Measurements from ENCODE around the gene ANAPC16.

Gene ANAPC16

DNA sequence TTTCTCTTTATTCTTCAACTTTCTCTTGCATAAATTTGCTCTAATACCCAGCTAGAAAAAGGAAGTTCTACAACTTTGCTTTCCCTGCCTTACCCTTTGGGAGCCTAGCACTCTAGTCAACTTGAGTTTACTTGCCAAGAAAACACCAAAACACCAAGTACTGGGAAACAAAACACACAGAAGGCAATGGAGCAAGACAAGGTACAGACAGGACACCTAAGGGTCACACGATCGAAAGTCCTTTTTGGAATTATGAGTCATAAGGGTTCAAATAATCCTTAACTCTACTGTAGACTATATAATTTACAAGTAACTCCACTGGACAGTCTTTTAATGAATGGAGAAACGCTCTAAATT, 42.6 kb upstream of the ANAPC16 start:
- POLR2A ChIA-PET: no interaction called here
- CTCF ChIA-PET: no interaction called here
- TF ChIP-seq, protein P1, sequence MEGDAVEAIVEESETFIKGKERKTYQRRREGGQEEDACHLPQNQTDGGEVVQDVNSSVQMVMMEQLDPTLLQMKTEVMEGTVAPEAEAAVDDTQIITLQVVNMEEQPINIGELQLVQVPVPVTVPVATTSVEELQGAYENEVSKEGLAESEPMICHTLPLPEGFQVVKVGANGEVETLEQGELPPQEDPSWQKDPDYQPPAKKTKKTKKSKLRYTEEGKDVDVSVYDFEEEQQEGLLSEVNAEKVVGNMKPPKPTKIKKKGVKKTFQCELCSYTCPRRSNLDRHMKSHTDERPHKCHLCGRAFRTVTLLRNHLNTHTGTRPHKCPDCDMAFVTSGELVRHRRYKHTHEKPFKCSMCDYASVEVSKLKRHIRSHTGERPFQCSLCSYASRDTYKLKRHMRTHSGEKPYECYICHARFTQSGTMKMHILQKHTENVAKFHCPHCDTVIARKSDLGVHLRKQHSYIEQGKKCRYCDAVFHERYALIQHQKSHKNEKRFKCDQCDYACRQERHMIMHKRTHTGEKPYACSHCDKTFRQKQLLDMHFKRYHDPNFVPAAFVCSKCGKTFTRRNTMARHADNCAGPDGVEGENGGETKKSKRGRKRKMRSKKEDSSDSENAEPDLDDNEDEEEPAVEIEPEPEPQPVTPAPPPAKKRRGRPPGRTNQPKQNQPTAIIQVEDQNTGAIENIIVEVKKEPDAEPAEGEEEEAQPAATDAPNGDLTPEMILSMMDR (IDR thresholded peaks at IDR 0.05; ENCODE audit: insufficient read depth, low read length, missing control alignments): no peak
- H3K4me3 ChIP-seq (ENCODE audit: low read depth, low read length): no peak overlapping the region
- DNase-seq (ENCODE audit: low read depth, low spot score): no peak

DNA sequence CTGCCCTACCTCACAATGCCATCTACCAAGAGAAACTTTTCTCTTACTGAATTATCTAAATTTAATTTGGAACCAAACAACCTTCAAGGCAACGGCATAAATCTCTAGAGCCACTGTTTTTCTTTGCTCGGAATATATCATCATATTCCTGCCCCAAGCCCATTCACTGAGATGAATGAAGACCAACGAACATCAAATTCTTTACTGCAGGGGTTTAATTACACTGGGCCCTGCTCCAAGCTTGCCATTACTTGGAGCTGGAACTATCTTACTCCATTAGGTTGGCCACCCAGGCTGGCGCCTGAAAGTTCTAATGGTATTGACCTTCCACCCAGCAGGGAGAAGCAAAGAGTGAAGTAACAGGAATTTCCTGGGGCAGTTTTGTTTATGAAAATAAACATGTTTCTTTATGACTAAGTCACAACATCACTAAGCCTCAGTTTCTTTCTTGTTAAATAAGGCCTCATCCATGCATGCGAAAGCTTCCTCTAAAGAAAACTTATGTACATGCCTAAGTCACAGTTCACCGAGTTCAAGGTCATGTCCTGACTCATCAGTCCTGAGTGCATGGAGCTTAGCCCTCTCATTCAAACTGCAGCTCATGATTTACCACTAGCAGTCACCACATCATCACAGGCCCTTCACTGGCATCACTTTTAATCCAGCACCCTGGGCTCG, 42.1 kb upstream of the ANAPC16 start:
- no peak overlapping the region for H3K4me3 ChIP-seq (ENCODE audit: low read depth, low read length)
- POLR2A ChIA-PET: no interaction called here
- TF ChIP-seq, protein P1 (IDR thresholded peaks at IDR 0.05; ENCODE audit: insufficient read depth, low read length, missing control alignments): no peak
- CTCF ChIA-PET: interaction anchor here (1.4 kb wide), 1 partner anchor 163 kb away, joined by 3 read pairs; no protein-coding TSS in a partner anchor
- DNase-seq (ENCODE audit: low read depth, low spot score): no peak

DNA sequence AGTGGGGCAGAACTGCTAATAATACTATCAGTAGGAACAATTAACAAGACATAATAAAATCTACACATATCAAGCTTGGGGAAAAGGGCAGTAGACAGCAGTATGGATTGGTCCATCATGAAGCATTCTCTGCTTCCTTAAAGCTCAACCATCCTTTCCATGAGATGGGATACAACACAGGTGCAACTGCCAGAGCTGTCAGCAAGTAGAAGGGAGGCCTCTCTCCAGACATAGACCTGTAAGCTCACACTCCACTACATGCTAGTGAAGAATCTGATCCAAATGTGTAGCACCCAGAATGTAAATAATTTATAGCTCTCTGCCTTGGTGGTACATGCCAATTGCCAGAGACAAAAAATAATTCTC, 41.5 kb upstream of the ANAPC16 start:
- DNase-seq (ENCODE audit: low read depth, low spot score): no peak
- ChIA-PET POLR2A (no interaction called here), CTCF (interaction anchor here (1.4 kb wide), 2 partner anchors 16 to 163 kb away, joined by 3 to 4 read pairs; no protein-coding TSS in a partner anchor)
- TF ChIP-seq, protein P1 (IDR thresholded peaks at IDR 0.05; ENCODE audit: insufficient read depth, low read length, missing control alignments): no peak
- no peak overlapping the region for H3K4me3 ChIP-seq (ENCODE audit: low read depth, low read length)

DNA sequence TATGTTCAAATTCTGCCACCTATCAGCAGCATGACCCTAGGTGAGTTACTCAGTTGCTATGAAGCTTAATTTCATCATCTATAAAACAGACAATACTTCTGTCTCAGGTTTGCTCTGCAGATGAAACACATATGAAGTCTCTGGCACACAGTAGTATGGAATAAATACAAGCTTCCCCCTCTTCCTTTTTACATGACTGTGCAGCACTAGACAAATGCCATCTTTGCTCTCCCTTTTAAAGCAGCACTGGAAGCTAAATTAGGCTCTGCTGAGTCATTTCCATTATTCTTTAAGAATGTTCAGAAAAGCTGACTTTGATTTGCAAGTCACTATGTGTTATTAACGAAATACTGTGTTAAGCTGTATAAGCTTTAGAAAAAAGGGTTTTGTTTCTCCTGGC, 40.7 kb upstream of the ANAPC16 start:
- TF ChIP-seq, protein P1 (IDR thresholded peaks at IDR 0.05; ENCODE audit: insufficient read depth, low read length, missing control alignments): no peak
- CTCF ChIA-PET: interaction anchor here (1.1 to 1.4 kb wide), 3 partner anchors 10 to 162 kb away, joined by 3 to 4 read pairs (median 4); no protein-coding TSS in a partner anchor
- no peak overlapping the region for H3K4me3 ChIP-seq (ENCODE audit: low read depth, low read length)
- POLR2A ChIA-PET: no interaction called here
- no peak for DNase-seq (ENCODE audit: low read depth, low spot score)

DNA sequence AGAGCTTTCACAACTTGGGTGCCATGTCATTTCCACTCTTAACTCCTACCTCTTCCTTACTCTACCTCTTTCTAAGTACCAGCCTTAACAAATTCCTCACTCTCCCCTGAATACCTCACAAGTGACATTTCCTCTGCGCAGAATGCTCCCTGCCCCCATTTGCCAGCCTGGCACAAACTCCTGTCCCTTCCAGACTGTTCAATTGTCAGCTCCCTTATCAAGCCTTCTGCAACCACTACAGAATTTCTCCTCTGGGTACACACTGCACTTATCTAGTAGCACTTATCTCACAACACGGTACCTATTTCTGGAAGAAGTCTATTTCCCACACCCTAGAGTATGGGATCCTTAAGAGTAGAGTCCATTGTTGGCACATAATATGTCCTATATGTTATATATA, 39.1 kb upstream of the ANAPC16 start:
- CTCF ChIA-PET: interaction anchor here (1.1 kb wide), 1 partner anchor 51 kb away, joined by 4 read pairs; no protein-coding TSS in a partner anchor
- H3K4me3 ChIP-seq (ENCODE audit: low read depth, low read length): no peak overlapping the region
- POLR2A ChIA-PET: no interaction called here
- DNase-seq (ENCODE audit: low read depth, low spot score): no peak
- TF ChIP-seq, protein P1 (IDR thresholded peaks at IDR 0.05; ENCODE audit: insufficient read depth, low read length, missing control alignments): no peak

DNA sequence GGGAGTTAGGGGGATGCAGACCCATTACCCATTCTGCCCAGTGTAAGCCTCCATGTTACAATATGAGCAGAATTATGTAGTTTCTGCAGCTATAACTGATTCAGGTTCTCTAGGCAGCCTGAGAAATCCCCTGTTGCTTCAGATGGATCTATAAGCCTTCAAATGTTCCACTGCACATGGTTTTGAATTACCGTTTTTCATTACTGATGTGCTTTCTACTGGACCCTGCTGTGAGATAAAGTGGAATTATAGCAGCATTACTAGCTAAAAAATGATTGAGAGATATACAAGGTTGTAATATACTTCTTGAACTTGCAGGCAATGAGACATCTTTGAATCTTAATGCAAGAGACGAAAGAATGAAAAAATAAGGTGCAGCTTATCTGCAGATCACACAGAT, 38.4 kb upstream of the ANAPC16 start:
- H3K4me3 ChIP-seq (ENCODE audit: low read depth, low read length): no peak overlapping the region
- ChIA-PET POLR2A (no interaction called here), CTCF (interaction anchor here (1.1 kb wide), 2 partner anchors 41 to 52 kb away, joined by 3 to 4 read pairs; no protein-coding TSS in a partner anchor)
- no peak for DNase-seq (ENCODE audit: low read depth, low spot score)
- TF ChIP-seq, protein P1 (IDR thresholded peaks at IDR 0.05; ENCODE audit: insufficient read depth, low read length, missing control alignments): no peak
